Testis (tissue), 3 donors: Measurements from ENCODE around the gene CREB3L1. TPM values are rescaled to one million over a fixed set of nuclear protein-coding genes. Genes with fewer than 3 reads are reported as not detected.

Source experiments
- DNase-seq: peaks from one replicate; pipeline ENCODE4 v3.0.0-alpha.2; 2019
- H3K27ac ChIP-seq, 2 donors: fragments of 200-600 bp; sonication (generic); one replicate each; pipeline ENCODE4 v1.5.1; 2019
- H3K27me3 ChIP-seq: fragments of 200-600 bp; sonication (generic); one replicate; pipeline ENCODE4 v1.5.1; 2019
- H3K36me3 ChIP-seq: fragments of 200-600 bp; sonication (generic); one replicate; pipeline ENCODE4 v1.5.1; 2017; ENCODE audit warnings: low read depth; ENCODE audit errors: missing control alignments
- H3K4me1 ChIP-seq: fragments of 200-600 bp; sonication (generic); one replicate; pipeline ENCODE4 v1.5.1; 2019
- H3K4me3 ChIP-seq, 2 donors: fragments of 200-600 bp; sonication (generic); one replicate each; pipeline ENCODE4 v1.5.1; 2017 to 2019
- H3K9me3 ChIP-seq: fragments of 200-600 bp; sonication (generic); one replicate; pipeline ENCODE4 v1.5.1; 2017
- CTCF ChIP-seq, 3 experiments: fragments of 450-650 bp in 2 of 3; fragments of 200-600 bp in 1 of 3; sonication (generic) in 1 of 3; IDR thresholded peaks; one replicate each; pipeline ENCODE4 v1.5.1; 2016 to 2019; ENCODE audit warnings: antibody characterized with exemption in 3 of 3, mild to moderate bottlenecking in 2 of 3, moderate library complexity in 1 of 3
- POLR2A ChIP-seq: fragments of 450-650 bp; IDR thresholded peaks from one replicate; pipeline ENCODE4 v1.6.1; 2017; ENCODE audit warnings: antibody characterized with exemption, mild to moderate bottlenecking, moderate library complexity
- WGBS, 2 donors: methylation state at CpG; one replicate each; pipeline ENCODE4 v1.1.5; 2018; 5-methylcytosine and 5-hydroxymethylcytosine counted together
- intact Hi-C: fragments of 100-400 bp; cut with DNase I; formaldehyde crosslinking; loops from one replicate; pipeline ENCODE4 v1.15.1; 2023; ENCODE audit warnings: low total_unique reads
- polyA plus RNA-seq: library from polyadenylated mRNA; stranded (reverse); fragments of 350-450 nt; fragmentation: Illumina TruSeq; extraction: RNeasy Lipid Tissue Mini Kit (QIAGEN cat#74804); gene quantifications from one replicate; pipeline ENCODE4 v1.2.3, GENCODE V29; 2014; ENCODE audit warnings: low read depth, low replicate concordance; ENCODE audit not compliant: insufficient read depth
- total RNA-seq, 2 donors: library from RNA; depleted of rRNA; stranded (reverse); fragments of >200 nt; gene quantifications; one replicate each; pipeline ENCODE4 v1.2.3, GENCODE V29; 2016

CREB3L1 gene
- total and polyA plus RNA-seq, 3 donors from 2014 or later, result 5.2 to 19.2 (median 8.1) TPM

GRCh38 chr11:46271875-46272815 is 5.3 kb upstream of the CREB3L1 start:
- H3K4me1 ChIP-seq, result peaks cover 19% of the 10 kb centered on the region
- peak overlapping the region in 1 of 2 donors; percentile 71 for H3K27ac ChIP-seq
- WGBS, 2 donors, result 72 to 80% methylated on average over 9 to 16 of the region's 16 CpGs
- DNase-seq, result no peak
- TF ChIP-seq POLR2A (no peak), CTCF (IDR thresholded peaks at IDR 0.05) (no peak)
- H3K36me3 ChIP-seq, result no peaks in the 10 kb centered on the region
- no peaks in the 10 kb centered on the region for H3K27me3 ChIP-seq
- H3K9me3 ChIP-seq, result no peaks in the 10 kb centered on the region
- no peak overlapping the region for H3K4me3 ChIP-seq
- intact Hi-C loops, result no loop called here

GRCh38 chr11:46272816-46273427 is 4.5 kb upstream of the CREB3L1 start:
- H3K9me3 ChIP-seq, result no peaks in the 10 kb centered on the region
- H3K4me1 ChIP-seq, result peaks cover 19% of the 10 kb centered on the region
- 53 to 60% methylated on average over 9 of the region's 9 CpGs for WGBS, 2 donors
- no peaks in the 10 kb centered on the region for H3K36me3 ChIP-seq
- intact Hi-C loops, result no loop called here
- H3K27me3 ChIP-seq, result no peaks in the 10 kb centered on the region
- peak; percentile 67 for DNase-seq
- TF ChIP-seq CTCF (IDR thresholded peaks at IDR 0.05) (no peak), POLR2A (no peak)
- H3K4me3 ChIP-seq, result no peak overlapping the region
- peak overlapping the region; percentile 46 to 71 for H3K27ac ChIP-seq

- H3K4me1 ChIP-seq, result peaks cover 19% of the 10 kb centered on the region
- whole genome bisulfite sequencing, 2 donors, result 56 to 64% methylated on average over 7 of the region's 7 CpGs
- intact Hi-C loops, result no loop called here
- H3K9me3 ChIP-seq, result no peaks in the 10 kb centered on the region
- no peaks in the 10 kb centered on the region for H3K27me3 ChIP-seq
- TF ChIP-seq CTCF (IDR thresholded peaks at IDR 0.05), result no peak
- TF ChIP-seq POLR2A, result no peak
- DNase-seq, result no peak
- no peak overlapping the region for H3K4me3 ChIP-seq
- no peaks in the 10 kb centered on the region for H3K36me3 ChIP-seq
- H3K27ac ChIP-seq, result peak overlapping the region; percentile 46 to 71
These were observed 3.8 kb upstream of the CREB3L1 start for GRCh38 chr11:46273511-46274205.

- Histone ChIP-seq H3K9me3 (no peaks in the 10 kb centered on the region), H3K27me3 (no peaks in the 10 kb centered on the region), H3K36me3 (no peaks in the 10 kb centered on the region), H3K27ac (no peak overlapping the region), H3K4me3 (no peak overlapping the region), H3K4me1 (peaks cover 21% of the 10 kb centered on the region)
- TF ChIP-seq CTCF (IDR thresholded peaks at IDR 0.05) (no peak), POLR2A (no peak)
- 60 to 72% methylated on average over 6 of the region's 6 CpGs for WGBS, 2 donors
- DNase-seq, result no peak
- intact Hi-C loops, result loop anchor here (5.0 kb wide), 1 partner anchor 34 kb away; no protein-coding TSS in a partner anchor
These were observed 1.4 kb upstream of the CREB3L1 start for GRCh38 chr11:46275964-46276641.
